Epithelial cell of proximal tubule (primary cell): ENCODE results near the gene CLEC3A. TPM values are rescaled to one million over a fixed set of nuclear protein-coding genes. Genes with fewer than 3 reads are reported as not detected.

Experiments
- DNase-seq: peaks from one replicate; pipeline ENCODE4 v3.0.0-alpha.2; 2011; ENCODE audit warnings: low read depth
- H3K4me3 ChIP-seq: 2 replicates; pipeline ENCODE4 v1.5.1; 2011; ENCODE audit warnings: low read depth, mild to moderate bottlenecking, low read length
- CTCF ChIP-seq: conservative IDR thresholded peaks from 2 replicates; pipeline ENCODE4 v1.5.1; 2012; ENCODE audit warnings: low read depth, mild to moderate bottlenecking, low read length
- total RNA-seq: library from RNA; depleted of rRNA; stranded (reverse); fragments of >200 nt; gene quantifications from 2 replicates; pipeline ENCODE4 v1.2.3, GENCODE V29; 2015

Gene CLEC3A
- total RNA-seq, 1 donor from 2014 or later, result not detected

DNA sequence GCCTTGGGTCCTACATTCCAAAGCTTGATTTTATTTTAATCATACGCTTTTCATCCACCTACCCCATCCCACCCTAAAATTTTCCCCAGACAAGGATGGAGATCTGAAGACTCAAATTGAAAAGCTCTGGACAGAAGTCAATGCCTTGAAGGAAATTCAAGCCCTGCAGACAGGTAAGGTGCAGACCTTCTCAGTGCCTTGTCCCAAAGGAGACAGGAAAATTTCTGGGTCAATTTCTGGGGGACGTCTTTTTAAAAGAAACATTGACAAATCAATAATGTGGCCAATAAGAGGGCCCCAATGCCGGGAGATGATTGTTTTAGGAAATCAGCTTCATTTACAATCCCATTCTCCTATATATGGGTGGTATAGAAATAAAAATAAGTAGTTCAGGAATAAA, 5.7 kb downstream of the CLEC3A start:
- no peak for DNase-seq
- TF ChIP-seq CTCF, result no peak
- H3K4me3 ChIP-seq, result no peak overlapping the region

GRCh38 chr16:78034530-78034929, 12.2 kb downstream of the CLEC3A start:
- H3K4me3 ChIP-seq, result no peak overlapping the region
- TF ChIP-seq CTCF, result no peak
- no peak for DNase-seq

GRCh38 chr16:78035012-78035411, 12.7 kb downstream of the CLEC3A start:
- H3K4me3 ChIP-seq, result no peak overlapping the region
- TF ChIP-seq CTCF, result no peak
- DNase-seq, result no peak

DNA sequence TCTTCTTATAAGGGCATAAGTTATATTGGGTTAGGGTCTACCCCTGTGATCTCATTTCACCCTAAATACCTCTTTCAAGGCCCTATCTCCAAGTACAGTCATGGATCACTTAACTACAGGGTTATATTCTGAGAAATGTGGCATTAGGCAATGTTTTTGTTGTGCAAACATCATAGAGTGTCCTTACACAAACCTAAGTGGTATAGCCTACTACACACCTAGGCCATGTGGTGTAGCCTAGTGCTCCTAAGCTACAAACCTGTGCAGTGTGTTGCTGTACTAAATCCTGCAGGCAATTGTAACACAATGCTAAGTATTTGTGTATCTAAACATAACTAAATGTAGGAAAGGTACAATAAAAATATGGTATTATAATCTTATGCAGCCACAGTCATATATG, 18.0 kb downstream of the CLEC3A start:
- TF ChIP-seq CTCF, result no peak
- DNase-seq, result no peak
- H3K4me3 ChIP-seq, result no peak overlapping the region

DNA sequence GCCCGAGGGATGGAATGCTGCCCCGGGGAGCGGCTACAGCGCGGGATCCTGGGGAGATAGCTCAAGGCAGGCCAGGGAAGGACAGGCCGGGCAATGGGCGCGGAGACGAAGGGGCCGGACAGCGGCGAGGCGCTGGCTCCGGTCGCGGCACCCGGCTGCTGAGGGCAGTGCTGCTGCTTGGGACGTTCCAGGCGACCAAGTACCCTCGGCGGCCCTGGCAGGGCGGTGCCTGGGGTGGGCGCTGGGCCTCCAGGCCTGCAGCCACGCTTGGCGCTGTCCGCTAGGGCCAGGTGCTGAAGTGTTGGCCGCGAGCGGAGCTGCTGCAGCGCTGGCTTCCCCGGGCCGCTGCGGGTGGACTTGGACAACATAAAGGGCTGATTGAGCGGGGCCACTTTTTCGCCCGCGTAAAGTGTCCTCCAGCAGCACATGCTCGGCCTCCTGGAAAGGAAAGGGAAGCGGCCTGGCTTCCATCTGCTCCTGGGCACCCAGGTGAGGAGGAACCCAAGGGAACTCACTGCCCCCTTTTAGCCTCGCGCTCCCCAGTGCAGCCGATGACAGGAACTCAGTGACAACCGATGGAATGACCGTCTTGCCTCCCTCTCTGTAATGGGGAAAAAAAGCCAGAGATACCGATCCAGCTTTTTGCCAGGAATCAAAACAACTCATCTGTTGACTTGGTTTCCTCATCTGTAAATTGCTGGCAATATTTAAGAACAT, 23.7 kb downstream of the CLEC3A start:
- no peak for TF ChIP-seq CTCF
- DNase-seq, result no peak
- H3K4me3 ChIP-seq, result no peak overlapping the region

GRCh38 chr16:78048319-78048718, 26.0 kb downstream of the CLEC3A start:
- H3K4me3 ChIP-seq, result no peak overlapping the region
- DNase-seq, result no peak
- no peak for TF ChIP-seq CTCF

DNA sequence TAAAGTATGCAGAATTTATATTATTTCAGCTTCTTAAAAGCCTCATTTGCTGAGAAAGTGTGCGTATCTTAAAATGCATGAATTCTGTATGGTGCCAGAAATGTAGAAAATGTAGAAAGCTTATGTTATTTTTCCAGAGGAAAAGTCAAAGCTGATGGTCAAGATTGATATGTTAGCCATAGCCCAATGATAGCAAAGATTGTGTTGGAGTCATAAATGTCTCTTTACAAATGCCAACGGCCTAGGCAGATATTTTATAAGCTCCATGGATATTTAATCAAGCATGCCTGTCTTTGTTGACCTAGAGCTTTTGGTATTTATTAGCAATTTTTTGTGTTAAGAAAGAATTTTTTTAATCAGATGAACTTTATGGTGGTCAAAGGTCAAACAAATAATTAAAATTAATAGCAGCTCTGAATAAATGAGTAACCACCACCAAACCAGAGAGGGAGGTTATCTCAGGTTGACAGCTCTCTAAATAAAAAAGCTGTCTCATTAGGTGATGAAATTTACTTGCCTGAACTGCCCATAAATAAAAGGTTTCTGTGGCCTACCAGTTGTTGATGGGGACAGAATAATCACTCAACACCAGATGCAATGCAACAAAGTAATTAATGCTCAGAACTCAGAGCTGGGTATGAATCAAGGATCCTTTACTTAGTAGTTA, 28.5 kb downstream of the CLEC3A start:
- no peak for TF ChIP-seq CTCF
- DNase-seq, result no peak
- H3K4me3 ChIP-seq, result no peak overlapping the region
